HG03571 (cell line): ENCODE measurements around the gene C1QTNF5.

Experiments used
- ATAC-seq: cut with Tn5 transposase; IDR thresholded peaks from one replicate; pipeline ENCODE4 v1.9.1; 2021; ENCODE audit not compliant: unreplicated experiment

The C1QTNF5 gene

GRCh38 chr11:119297938-119298337 lies 42.7 kb downstream of the C1QTNF5 start:
- ATAC-seq: no peak

DNA sequence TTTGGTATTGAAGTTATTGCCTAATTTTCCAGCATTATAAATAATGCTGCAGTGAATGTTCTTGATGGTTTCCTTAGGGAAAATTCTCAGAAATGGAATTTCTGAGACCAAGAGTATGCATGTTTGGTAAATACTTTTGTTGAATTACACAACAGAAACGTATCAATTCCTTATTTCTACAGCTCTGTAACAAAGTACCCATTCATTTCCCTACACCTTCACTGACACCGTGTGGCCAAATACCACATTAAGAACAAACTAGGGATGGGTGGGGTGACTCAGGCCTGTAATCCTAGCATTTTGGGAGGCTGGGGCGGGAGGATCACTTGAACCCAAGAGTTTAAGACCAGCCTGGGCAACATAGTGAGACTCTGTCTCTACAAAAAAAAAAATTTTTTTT lies 45.5 kb downstream of the C1QTNF5 start:
- no peak for ATAC-seq

DNA sequence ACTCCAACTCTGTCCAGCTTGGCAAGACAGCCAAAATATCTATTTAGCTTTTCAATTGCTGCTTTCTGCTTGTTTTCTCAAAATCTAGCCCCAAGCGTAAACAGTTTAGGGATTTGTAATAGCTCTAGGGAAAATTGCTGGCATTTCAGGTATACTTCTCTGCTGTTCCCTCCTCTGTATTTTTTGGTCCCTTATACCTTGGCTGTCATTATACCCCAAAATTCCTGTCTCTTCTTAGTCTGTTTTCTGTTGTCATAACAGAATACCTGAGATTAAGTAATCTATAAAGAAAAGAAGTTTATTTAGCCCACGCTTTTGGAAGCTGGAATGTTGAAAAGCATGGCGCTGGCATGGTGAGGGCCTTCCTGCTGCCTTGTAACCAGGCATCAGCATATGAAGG lies 47.2 kb downstream of the C1QTNF5 start:
- no peak for ATAC-seq

- ATAC-seq: no peak
Observed at GRCh38 chr11:119290894-119291497, 49.7 kb downstream of the C1QTNF5 start.
